CD4-positive, alpha-beta T cell treated with Interleukin-21 for 1 hour (primary cell): Measurements from ENCODE around the gene FBXO22.
"Not testable (repeated sequence)": the region's sequence is repeated elsewhere in the genome, so short reads cannot be mapped to it uniquely, and the experiment has no call there.

ENCODE experiments used
- DNase-seq: peaks from one replicate; pipeline ENCODE4 v3.0.0-alpha.2; 2020

The FBXO22 gene

DNA sequence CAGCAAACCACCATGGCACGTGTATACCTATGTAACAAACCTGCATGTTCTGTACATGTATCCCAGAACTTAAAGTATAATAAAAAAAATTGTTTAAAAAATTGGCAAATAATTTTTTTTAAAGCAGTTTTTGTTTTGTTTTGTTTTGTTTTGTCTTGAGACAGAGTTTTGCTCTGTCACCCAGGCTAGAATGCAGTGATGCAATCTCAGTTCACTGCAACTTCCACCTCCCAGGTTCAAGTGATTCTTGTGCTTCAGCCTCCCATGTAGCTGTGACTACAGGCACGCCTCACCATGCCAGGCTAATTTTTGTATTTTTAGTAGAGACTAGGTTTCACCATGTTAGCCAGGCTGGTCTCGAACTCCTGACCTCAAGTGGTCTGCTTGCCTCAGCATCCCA, 81.0 kb downstream of the FBXO22 start:
- DNase-seq = not testable (repeated sequence)

DNA sequence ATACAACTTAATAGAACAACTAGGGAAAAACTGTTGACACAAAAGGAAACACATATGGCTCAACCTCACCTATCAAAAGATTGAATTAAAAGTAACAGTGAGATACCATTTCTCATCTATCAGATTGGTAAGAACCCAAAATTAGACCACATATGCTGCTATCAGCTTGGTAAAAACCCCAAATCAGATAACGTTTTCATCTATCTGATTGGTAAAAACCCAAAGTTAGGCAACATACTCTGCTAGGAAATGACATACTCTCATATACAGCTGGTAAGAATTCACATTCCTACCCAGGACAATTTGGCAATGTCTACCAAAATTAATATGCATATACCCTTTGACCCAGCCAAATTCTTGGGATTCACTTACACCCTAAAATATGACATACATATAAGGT, 82.3 kb downstream of the FBXO22 start:
- no peak for DNase-seq

DNA sequence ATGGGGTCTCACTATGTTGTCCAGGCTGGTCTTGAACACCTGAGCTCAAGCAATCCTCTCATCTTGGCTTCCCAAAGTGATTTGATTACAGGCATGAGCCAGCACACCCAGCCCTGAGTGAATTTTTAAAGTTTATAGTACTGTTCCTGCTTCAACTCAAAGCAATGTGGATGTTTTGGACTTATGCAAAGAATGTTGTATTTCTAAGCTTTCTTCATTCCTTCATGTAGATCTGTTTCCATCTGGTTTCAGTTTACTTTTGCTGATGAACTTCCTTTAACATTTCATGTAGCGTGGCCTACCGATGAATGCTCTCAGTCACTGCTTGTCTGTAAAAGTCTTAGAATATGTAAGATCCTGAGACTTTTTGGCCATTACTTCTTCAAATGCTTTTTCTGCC, 85.4 kb downstream of the FBXO22 start:
- DNase-seq = no peak

DNA sequence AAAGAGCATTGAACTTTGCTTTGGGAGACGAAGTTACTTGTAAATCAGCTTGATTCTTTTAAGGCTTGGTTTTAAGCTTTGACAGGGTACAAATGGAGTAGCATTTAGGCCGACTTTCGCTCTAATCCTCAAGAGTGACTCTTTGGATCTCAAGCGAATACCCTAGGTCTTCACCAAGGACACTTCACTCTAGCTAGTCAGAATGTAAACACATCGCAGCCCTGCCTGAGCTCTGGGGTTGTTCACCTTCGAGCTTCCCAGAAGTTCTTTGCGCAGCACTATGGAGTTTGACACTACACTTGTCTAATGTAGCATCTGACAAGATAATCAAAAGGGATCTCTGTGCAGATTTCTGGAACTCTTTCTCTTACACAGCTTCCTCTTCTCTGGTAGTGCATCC, 86.2 kb downstream of the FBXO22 start:
- no peak for DNase-seq
